Stimulated activated CD4-positive, alpha-beta T cell treated with anti-CD3 and anti-CD28 coated beads, Interleukin-12 subunit alpha, Interleukin-12 subunit beta, amount 100 ng/mL, for 24 hours (primary cell): Measurements from ENCODE around the gene CA10.

Experiments used
- DNase-seq, 2 experiments: peaks; one replicate each; pipeline ENCODE4 v3.0.0-alpha.2; 2020; ENCODE audit warnings: low read depth in 2 of 2

The CA10 gene

GRCh38 chr17:52048137-52048898 lies 110.2 kb downstream of the CA10 start:
- no peak for DNase-seq

- no peak for DNase-seq
Observed at GRCh38 chr17:52047086-52047485, 111.4 kb downstream of the CA10 start.

- no peak for DNase-seq
Observed at GRCh38 chr17:52041123-52041617, 117.3 kb downstream of the CA10 start.

GRCh38 chr17:52036416-52036815 lies 122.1 kb downstream of the CA10 start:
- no peak for DNase-seq

DNA sequence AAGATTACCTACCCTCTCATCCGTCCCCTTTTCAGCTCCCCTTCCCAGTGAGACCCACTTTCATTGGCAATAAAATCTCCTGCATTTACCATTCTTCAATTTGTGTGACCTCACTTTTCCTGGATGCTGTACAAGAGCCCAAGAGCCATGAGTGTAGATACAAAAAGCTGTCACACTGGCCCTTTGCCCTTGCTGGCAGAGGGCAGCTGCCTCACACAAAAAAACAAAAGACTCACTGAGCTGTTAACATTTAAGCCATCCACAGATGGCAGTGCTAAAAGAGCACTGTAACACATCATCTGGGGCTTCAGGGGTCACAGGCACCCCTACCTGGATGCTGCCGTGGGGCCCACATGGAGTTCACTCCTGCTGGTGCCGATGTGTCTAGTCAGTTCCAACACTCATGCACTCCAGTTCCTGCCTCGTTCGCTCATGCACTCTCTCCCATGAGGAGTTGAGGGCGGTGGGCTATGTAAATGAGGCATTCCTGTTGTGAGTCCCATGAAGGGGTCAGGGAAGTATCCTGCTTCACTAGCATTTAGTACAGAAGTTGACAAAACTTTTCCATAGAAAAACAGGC lies 123.1 kb downstream of the CA10 start:
- no peak for DNase-seq

- no peak for DNase-seq
Observed at GRCh38 chr17:52032454-52032853, 126.1 kb downstream of the CA10 start.

GRCh38 chr17:52030052-52030451 lies 128.5 kb downstream of the CA10 start:
- no peak for DNase-seq

- no peak for DNase-seq
Observed at GRCh38 chr17:52027620-52028295, 130.8 kb downstream of the CA10 start.

GRCh38 chr17:52027081-52027480 lies 131.4 kb downstream of the CA10 start:
- no peak for DNase-seq

DNA sequence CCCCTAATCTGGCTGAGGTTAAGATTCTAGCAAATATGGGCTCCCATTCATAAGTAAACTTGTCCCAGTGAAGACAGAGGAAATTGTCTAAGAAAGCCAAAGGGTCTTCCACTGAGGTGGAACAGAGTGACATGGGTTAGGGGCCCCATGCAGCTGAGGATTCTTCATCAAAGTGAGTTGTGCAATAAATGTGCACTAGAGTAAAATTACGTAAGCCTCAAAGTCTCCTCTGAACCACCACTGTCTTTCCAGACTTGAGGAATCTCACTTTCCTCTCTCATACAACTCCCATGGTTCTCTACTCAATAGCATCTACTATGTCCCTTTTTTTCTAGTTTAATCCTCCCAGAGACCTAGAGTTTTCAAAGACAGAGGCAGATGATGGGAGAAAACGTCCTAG lies 132.4 kb downstream of the CA10 start:
- DNase-seq = no peak

- DNase-seq = no peak
Observed at GRCh38 chr17:52025236-52025635, 133.3 kb downstream of the CA10 start.

DNA sequence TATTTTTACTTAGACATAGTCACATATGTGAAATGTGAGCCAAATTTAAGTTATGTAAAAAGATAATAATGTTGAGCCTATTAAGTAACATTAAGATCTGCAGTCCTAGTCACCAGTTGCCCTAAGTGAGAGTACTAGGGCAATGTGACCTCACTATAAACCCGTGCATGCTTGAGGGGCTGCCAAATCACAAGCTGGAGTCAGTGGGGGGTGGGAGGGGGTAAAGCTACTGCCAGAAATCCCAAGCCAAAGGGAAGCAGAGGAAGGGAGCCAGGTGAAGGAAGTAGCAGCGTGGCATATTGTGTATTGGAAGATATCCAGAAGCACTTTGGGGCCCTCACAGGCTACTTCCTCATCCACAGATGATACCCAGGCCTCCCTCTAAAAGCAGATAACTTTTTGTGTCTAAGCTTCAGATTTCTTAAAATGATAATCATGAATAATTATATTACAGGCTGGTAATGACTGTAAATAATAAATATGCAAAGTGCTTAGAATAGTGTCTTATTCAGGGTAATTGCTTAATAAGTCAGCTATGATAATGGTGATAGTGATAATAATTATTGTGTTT lies 134.1 kb downstream of the CA10 start:
- no peak for DNase-seq

GRCh38 chr17:52011064-52011463 lies 147.4 kb downstream of the CA10 start:
- no peak for DNase-seq

DNA sequence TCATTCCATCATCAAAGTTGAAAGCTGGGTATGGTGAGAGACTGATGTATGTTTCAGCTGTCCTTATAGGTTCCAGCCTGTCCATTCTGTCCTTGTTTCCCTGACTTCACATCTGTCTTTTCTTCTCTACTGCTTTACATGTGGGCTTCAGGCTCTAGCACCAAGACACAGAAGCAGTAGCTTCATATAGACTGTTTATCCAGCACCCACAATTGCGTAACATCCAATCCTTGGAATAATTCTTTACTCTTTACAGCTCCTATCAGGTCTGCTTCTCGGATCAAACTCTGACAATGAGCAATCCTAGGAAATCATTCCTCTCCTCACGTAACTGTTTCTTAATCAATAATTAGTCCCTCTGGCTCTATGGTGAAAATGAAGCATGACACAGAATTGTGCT lies 158.9 kb downstream of the CA10 start:
- DNase-seq = no peak

DNA sequence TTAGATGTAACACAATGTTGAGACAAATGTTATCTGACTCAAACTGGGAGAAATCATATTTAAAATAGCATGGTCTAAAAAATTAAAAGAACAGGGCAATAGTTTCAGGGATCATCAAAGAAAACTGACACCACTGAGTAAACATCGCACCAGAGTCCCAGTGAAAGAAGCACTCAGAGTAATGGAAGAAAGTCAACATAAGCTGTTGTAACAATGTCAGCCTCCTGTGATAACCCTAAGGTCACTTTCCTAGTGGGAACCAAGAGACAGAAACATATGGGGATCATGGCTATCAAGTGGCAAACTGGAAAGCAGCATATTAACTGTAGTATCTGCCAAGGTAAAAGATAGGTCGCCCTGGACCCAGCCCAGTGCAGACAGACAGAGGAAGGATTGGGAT lies 160.8 kb downstream of the CA10 start:
- no peak for DNase-seq

DNA sequence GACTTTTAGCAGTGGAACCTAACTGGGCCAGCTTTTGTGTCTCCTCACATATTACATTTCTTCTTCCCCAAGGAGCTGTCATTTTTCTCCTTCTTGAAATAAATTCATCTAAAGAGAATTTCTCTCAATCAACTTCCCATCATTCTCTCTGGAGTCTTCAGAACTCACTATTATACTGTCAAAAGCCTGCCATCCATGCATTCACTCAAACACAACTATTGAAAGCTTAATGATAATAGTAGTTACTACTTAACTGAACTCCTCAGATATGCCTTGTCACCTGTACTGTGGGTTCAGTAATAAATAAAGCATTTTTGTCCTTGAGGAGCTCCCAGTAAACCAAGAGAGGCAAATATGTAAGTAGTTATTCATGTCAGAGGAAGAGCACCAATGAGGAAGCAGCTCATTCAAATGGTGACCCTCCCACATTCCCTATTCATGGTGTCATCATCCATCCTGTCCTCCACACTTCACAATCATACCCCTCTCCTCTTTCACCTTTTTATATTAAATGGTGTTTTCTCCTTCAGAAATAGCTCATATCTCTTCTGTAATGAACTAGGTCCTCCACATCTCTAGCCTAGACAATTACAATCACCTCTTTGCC lies 162.6 kb downstream of the CA10 start:
- DNase-seq = no peak

DNA sequence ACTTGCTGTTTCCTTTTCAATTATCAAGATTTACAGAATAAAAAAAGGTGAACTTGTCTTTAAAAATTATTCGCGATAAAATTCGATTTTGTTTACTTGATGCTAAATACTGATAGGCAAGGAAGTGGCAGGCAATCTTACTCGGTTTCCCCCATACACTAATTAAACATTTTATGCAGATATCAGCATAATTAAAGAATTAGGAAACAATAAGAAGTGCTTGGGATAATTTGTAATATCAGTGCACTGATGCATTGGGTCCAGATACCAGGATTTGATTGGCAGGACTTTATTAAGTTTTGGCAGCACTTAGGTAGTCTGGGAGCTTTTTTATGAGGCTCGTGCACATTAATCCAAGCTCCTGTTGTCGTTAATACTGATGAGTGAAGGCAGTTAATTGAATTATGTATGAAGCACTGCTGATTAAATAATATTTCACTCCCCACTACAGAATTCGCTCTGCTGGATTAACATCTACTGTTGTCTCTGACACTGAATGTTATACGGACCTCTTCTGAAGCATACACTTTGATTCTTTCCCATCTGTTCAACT lies 165.6 kb downstream of the CA10 start:
- no peak for DNase-seq

- DNase-seq = no peak
Observed at GRCh38 chr17:51971121-51971520, 187.4 kb downstream of the CA10 start.

DNA sequence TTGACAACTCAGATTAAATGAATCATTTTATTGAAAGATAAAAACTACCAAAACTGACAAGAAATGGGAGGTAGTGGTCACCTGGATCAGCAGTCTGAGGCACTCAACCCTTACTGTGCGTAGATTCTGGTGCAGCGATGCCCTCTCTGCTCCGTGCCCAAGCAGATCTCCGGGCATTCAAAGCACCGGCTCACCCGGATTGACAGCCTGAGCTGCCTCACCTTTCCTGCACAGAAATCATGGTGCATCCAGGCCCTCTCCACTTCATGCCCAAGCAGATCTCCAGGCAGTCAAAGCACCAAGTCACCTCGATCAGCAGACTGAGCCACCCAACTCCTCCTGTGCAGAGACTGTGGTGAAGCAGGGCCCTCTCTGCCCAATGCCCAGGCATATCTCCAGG lies 196.8 kb downstream of the CA10 start:
- no peak for DNase-seq

- no peak for DNase-seq
Observed at GRCh38 chr17:51957786-51958185, 200.7 kb downstream of the CA10 start.

DNA sequence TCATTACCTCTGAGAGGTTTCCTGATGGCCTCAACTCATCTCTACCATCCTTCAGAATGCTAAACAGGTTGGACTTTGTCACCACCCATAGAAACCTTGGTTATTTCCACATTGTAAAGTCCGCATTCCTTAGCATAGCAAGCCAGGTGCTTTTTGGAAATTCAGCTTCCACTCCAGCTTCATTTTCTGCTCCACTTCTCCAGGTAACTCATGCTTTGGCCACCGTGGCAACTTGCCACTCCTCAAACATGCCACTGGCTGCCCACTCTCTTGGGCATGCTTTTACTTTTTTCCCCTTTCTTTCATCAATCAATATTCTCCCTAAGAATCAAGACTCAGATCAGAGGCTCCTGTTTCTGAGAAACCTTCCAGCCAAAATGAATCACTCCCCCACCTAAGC lies 203.3 kb downstream of the CA10 start:
- DNase-seq = no peak

- DNase-seq = no peak
Observed at GRCh38 chr17:51954232-51954765, 204.2 kb downstream of the CA10 start.
